Stimulated activated naive CD8-positive, alpha-beta T cell treated with anti-CD3 and anti-CD28 coated beads, Interleukin-15, Interleukin-2, amounts not matched to agents 100 ng/mL and 50 ng/mL, for 24 hours (primary cell): ENCODE results near the gene ARHGAP24.
"Not testable (repeated sequence)": the region's sequence is repeated elsewhere in the genome, so short reads cannot be mapped to it uniquely, and the experiment has no call there.

Experiments used
- H3K27ac Mint-ChIP-seq: one replicate; pipeline ENCODE4 v1.8.0; 2021; ENCODE audit warnings: mild to moderate bottlenecking, mixed read lengths
- H3K27me3 Mint-ChIP-seq: one replicate; pipeline ENCODE4 v1.8.0; 2021; ENCODE audit warnings: mixed read lengths
- H3K36me3 Mint-ChIP-seq: one replicate; pipeline ENCODE4 v1.8.0; 2021; ENCODE audit warnings: low read depth, mixed read lengths
- H3K4me1 Mint-ChIP-seq: one replicate; pipeline ENCODE4 v1.8.0; 2021; ENCODE audit warnings: low read depth, mixed read lengths
- H3K4me3 Mint-ChIP-seq: one replicate; pipeline ENCODE4 v1.8.0; 2021; ENCODE audit warnings: mild to moderate bottlenecking, mixed read lengths
- H3K9me3 Mint-ChIP-seq: one replicate; pipeline ENCODE4 v1.8.0; 2021; ENCODE audit warnings: mixed read lengths

ARHGAP24 gene

DNA sequence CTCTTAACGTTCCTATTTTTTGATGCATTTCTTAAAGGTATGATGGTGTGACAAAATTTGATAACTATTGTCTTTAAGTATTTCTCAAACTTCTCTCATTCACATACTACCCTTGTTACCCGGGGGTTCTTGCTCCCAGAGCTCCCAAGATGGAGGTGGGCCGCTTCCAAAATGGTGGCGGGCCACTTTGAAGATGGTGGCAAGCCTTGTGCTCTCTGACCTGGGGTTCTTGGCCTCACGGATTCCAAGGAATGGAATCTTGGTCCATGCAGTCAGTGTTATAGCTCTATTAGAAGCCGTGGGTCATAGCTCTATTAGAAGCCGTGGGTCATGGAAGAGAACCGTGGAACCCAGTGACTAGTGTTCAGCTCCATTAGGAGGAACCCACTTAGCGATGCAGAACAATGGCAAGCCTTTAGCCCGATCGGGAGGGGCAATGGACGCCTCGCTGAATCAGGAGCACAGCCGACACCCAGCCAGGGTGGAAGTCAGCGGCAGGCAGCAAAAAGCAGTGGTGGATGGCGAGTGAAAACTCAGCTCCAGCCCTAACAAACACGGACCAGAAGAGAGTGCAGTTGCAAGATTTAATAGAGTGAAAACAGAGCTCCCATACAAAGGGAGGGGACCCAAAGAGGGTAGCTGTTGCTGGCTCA, 481.5 kb downstream of the ARHGAP24 start:
- H3K27me3 Mint-ChIP-seq, result no peaks in the 10 kb centered on the region
- H3K4me1 Mint-ChIP-seq, result no peaks in the 10 kb centered on the region
- H3K9me3 Mint-ChIP-seq, result no peaks in the 10 kb centered on the region
- H3K4me3 Mint-ChIP-seq, result no peak overlapping the region
- H3K36me3 Mint-ChIP-seq, result no peaks in the 10 kb centered on the region
- no peak overlapping the region for H3K27ac Mint-ChIP-seq

DNA sequence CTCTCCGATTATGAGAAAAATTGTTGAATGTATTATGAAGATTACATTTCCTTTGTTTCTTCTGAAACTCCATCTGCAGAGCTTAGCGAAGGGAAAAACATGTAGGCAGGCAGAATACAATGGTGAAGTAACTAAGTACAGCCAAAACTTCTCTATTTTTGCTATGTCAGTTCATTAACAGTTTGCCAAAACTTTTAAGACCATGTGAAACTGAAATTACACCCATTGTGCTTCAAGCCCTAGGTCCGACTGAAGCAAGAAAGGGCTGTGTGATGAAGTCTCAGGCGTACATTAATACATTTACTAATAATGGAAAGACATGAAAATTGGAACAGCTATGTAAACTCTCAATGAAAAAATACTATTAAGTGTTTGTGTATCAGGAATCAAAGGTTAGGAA, 486.9 kb downstream of the ARHGAP24 start:
- H3K27ac Mint-ChIP-seq, result no peak overlapping the region
- no peaks in the 10 kb centered on the region for H3K4me1 Mint-ChIP-seq
- H3K9me3 Mint-ChIP-seq, result peaks cover 4% of the 10 kb centered on the region
- H3K27me3 Mint-ChIP-seq, result no peaks in the 10 kb centered on the region
- no peaks in the 10 kb centered on the region for H3K36me3 Mint-ChIP-seq
- H3K4me3 Mint-ChIP-seq, result no peak overlapping the region

DNA sequence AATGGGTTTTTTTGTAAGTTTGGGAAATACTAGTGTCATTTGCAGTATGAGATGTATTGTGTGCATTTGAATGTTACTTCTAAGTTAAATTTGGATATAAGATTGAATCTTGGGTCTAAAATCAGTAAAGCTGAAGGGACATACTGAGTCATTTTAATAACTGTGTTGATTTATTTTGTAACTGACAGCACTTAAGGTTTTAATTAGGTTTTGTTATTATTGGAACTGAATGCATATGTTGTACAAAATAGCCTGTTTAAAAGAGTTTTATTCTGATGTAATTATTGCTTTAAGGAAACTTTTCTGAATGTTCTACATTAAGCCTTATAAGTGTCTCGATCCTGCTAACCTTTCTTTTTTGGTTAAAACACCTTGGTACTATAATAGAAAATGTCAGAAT, 488.3 kb downstream of the ARHGAP24 start:
- no peaks in the 10 kb centered on the region for H3K27me3 Mint-ChIP-seq
- H3K36me3 Mint-ChIP-seq, result no peaks in the 10 kb centered on the region
- no peak overlapping the region for H3K4me3 Mint-ChIP-seq
- no peaks in the 10 kb centered on the region for H3K4me1 Mint-ChIP-seq
- no peak overlapping the region for H3K27ac Mint-ChIP-seq
- peaks cover 4% of the 10 kb centered on the region for H3K9me3 Mint-ChIP-seq

- peaks cover 4% of the 10 kb centered on the region for H3K9me3 Mint-ChIP-seq
- H3K27me3 Mint-ChIP-seq, result no peaks in the 10 kb centered on the region
- H3K27ac Mint-ChIP-seq, result no peak overlapping the region
- no peak overlapping the region for H3K4me3 Mint-ChIP-seq
- H3K36me3 Mint-ChIP-seq, result no peaks in the 10 kb centered on the region
- H3K4me1 Mint-ChIP-seq, result no peaks in the 10 kb centered on the region
Measured at GRCh38 chr4:85964298-85964697, 489.3 kb downstream of the ARHGAP24 start.

GRCh38 chr4:85965017-85965416, 490.1 kb downstream of the ARHGAP24 start:
- H3K36me3 Mint-ChIP-seq, H3K27me3 Mint-ChIP-seq, H3K27ac Mint-ChIP-seq, H3K9me3 Mint-ChIP-seq, H3K4me3 Mint-ChIP-seq, H3K4me1 Mint-ChIP-seq: not testable (repeated sequence)

- Mint-ChIP-seq H3K27me3 (no peaks in the 10 kb centered on the region), H3K9me3 (peaks cover 4% of the 10 kb centered on the region), H3K27ac (no peak overlapping the region), H3K36me3 (no peaks in the 10 kb centered on the region), H3K4me3 (no peak overlapping the region), H3K4me1 (no peaks in the 10 kb centered on the region)
Measured at GRCh38 chr4:85965529-85965928, 490.6 kb downstream of the ARHGAP24 start.

DNA sequence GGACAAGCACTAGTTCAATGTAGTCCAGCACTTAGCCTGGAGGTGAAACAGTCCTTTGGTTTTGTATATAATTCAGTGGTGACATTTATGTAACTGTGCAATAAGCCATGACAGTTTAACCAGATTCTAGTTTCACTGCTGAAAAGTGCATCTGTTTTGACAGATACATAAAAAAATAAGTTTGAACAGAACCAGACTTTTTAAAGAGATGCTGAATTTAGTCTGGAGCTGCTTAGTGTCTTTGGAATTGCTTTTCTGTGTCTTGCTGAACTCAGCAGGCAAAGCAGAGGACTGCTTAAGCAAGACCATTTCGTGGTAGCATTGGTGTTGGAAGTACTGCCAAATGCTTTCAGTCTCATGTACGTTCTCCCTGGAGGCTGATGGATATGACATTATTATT, 491.4 kb downstream of the ARHGAP24 start:
- peaks cover 4% of the 10 kb centered on the region for H3K9me3 Mint-ChIP-seq
- H3K4me1 Mint-ChIP-seq, result no peaks in the 10 kb centered on the region
- no peak overlapping the region for H3K4me3 Mint-ChIP-seq
- H3K27ac Mint-ChIP-seq, result no peak overlapping the region
- H3K36me3 Mint-ChIP-seq, result no peaks in the 10 kb centered on the region
- no peaks in the 10 kb centered on the region for H3K27me3 Mint-ChIP-seq

DNA sequence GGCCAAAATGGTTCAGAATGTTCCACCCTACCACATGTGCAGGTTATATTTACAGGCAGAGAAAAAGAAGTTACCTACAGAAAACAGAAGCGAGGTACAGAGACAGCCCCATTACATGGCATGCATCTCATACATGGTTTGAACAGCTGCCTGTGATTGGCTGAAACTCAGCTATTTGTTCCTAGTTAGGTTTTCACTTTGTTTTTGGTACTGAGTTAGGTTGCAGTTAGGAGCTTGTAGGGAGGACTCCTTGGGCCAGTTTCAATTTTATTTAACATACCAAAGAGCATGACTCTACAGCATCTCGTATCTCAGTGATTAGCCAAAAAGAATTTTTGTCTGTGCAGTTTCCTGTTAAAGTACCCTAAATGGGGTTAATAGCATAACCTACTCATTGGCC, 492.9 kb downstream of the ARHGAP24 start:
- H3K36me3 Mint-ChIP-seq, result no peaks in the 10 kb centered on the region
- no peak overlapping the region for H3K27ac Mint-ChIP-seq
- H3K9me3 Mint-ChIP-seq, result peaks cover 4% of the 10 kb centered on the region
- no peaks in the 10 kb centered on the region for H3K27me3 Mint-ChIP-seq
- no peaks in the 10 kb centered on the region for H3K4me1 Mint-ChIP-seq
- no peak overlapping the region for H3K4me3 Mint-ChIP-seq

DNA sequence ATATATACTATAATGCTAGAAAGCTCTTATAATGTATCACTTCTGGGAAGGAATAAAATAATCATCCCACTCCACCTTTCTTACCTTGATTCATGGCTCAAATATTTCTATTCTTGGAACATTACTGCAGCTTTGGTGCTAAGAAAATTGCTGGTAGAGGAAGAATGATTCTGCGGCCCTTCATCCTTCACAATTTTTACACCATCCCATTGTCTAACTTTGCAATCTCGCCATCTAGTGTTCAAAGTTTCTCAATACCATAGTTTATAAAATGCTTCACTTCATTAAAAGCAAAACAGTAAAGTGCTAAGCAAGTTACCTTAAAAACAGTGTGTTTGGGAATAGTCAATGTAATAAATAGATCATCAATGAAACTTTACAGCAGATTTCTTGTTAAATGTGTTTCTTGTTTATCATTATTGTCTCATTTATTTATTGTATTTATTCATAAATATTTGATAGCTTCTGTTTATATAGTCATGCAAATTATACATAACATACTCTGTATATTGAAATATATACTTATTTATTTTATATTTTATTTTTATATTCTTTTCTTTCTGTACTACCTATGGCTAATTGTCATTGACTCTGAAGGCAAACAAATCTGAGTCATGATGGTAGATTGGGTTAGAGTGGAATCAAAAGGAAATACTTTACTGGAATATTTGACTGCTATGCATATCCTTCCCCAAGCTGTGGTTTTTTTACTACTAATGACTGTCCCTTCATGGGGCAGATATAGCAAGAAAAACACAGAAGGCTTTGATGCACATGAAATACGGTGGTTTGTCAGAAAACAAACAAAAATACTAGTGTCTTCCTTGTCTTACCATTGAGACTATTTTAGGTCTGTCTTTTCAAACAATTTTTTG, 494.2 kb downstream of the ARHGAP24 start:
- no peaks in the 10 kb centered on the region for H3K4me1 Mint-ChIP-seq
- peaks cover 4% of the 10 kb centered on the region for H3K9me3 Mint-ChIP-seq
- no peak overlapping the region for H3K4me3 Mint-ChIP-seq
- no peaks in the 10 kb centered on the region for H3K27me3 Mint-ChIP-seq
- H3K36me3 Mint-ChIP-seq, result no peaks in the 10 kb centered on the region
- H3K27ac Mint-ChIP-seq, result no peak overlapping the region

- no peak overlapping the region for H3K4me3 Mint-ChIP-seq
- no peaks in the 10 kb centered on the region for H3K27me3 Mint-ChIP-seq
- H3K27ac Mint-ChIP-seq, result no peak overlapping the region
- no peaks in the 10 kb centered on the region for H3K4me1 Mint-ChIP-seq
- H3K9me3 Mint-ChIP-seq, result no peaks in the 10 kb centered on the region
- H3K36me3 Mint-ChIP-seq, result no peaks in the 10 kb centered on the region
Measured at GRCh38 chr4:85970535-85970934, 495.6 kb downstream of the ARHGAP24 start.

- no peaks in the 10 kb centered on the region for H3K9me3 Mint-ChIP-seq
- H3K27ac Mint-ChIP-seq, result no peak overlapping the region
- no peak overlapping the region for H3K4me3 Mint-ChIP-seq
- no peaks in the 10 kb centered on the region for H3K4me1 Mint-ChIP-seq
- H3K36me3 Mint-ChIP-seq, result no peaks in the 10 kb centered on the region
- H3K27me3 Mint-ChIP-seq, result no peaks in the 10 kb centered on the region
Measured at GRCh38 chr4:85979276-85979675, 504.3 kb downstream of the ARHGAP24 start.

GRCh38 chr4:85986266-85986665, 511.3 kb downstream of the ARHGAP24 start:
- no peaks in the 10 kb centered on the region for H3K36me3 Mint-ChIP-seq
- H3K9me3 Mint-ChIP-seq, result no peaks in the 10 kb centered on the region
- no peak overlapping the region for H3K27ac Mint-ChIP-seq
- no peaks in the 10 kb centered on the region for H3K4me1 Mint-ChIP-seq
- no peak overlapping the region for H3K4me3 Mint-ChIP-seq
- H3K27me3 Mint-ChIP-seq, result no peaks in the 10 kb centered on the region

GRCh38 chr4:85993641-85994040, 518.7 kb downstream of the ARHGAP24 start:
- Mint-ChIP-seq H3K4me1 (no peaks in the 10 kb centered on the region), H3K9me3 (no peaks in the 10 kb centered on the region), H3K27ac (no peak overlapping the region), H3K4me3 (no peak overlapping the region), H3K27me3 (no peaks in the 10 kb centered on the region), H3K36me3 (no peaks in the 10 kb centered on the region)

GRCh38 chr4:85994576-85994975, 519.6 kb downstream of the ARHGAP24 start:
- no peaks in the 10 kb centered on the region for H3K36me3 Mint-ChIP-seq
- H3K4me1 Mint-ChIP-seq, result no peaks in the 10 kb centered on the region
- no peaks in the 10 kb centered on the region for H3K9me3 Mint-ChIP-seq
- H3K4me3 Mint-ChIP-seq, result no peak overlapping the region
- H3K27me3 Mint-ChIP-seq, result no peaks in the 10 kb centered on the region
- H3K27ac Mint-ChIP-seq, result no peak overlapping the region

- no peaks in the 10 kb centered on the region for H3K4me1 Mint-ChIP-seq
- no peaks in the 10 kb centered on the region for H3K36me3 Mint-ChIP-seq
- H3K27ac Mint-ChIP-seq, result no peak overlapping the region
Measured at GRCh38 chr4:85995361-85995760, 520.4 kb downstream of the ARHGAP24 start.

GRCh38 chr4:86001591-86001990, 526.6 kb downstream of the ARHGAP24 start:
- Mint-ChIP-seq H3K27ac (no peak overlapping the region), H3K36me3 (no peaks in the 10 kb centered on the region), H3K4me1 (no peaks in the 10 kb centered on the region), H3K9me3 (peaks cover 3% of the 10 kb centered on the region), H3K4me3 (no peak overlapping the region), H3K27me3 (no peaks in the 10 kb centered on the region)

More at GRCh38 chr4:85995361-85995760, 520.4 kb downstream of the ARHGAP24 start:
- H3K27me3 Mint-ChIP-seq, result no peaks in the 10 kb centered on the region
- no peaks in the 10 kb centered on the region for H3K9me3 Mint-ChIP-seq
- H3K4me3 Mint-ChIP-seq, result no peak overlapping the region
